T-helper 1 cell treated with Interleukin-12 subunit alpha and Interleukin-12 subunit beta and Interleukin-4 antibody, amounts not matched to agents 30 ng/mL and 1 ng/mL, for 36 hours (primary cell): ENCODE results near the gene MYB. TPM values are rescaled to one million over a fixed set of nuclear protein-coding genes. Genes with fewer than 3 reads are reported as not detected.
"Not testable (repeated sequence)": the region's sequence is repeated elsewhere in the genome, so short reads cannot be mapped to it uniquely, and the experiment has no call there.

ENCODE experiments used
- intact Hi-C: fragments of 100-400 bp; cut with micrococcal nuclease; formaldehyde crosslinking; loops from one replicate; pipeline ENCODE4 v1.15.1; 2024
- total RNA-seq: library from RNA; stranded (reverse); gene quantifications from 2 replicates; pipeline ENCODE4 v1.2.3, GENCODE V29; 2022

MYB gene
- total RNA-seq, 1 donor from 2014 or later: 58.3 TPM

GRCh38 chr6:135236732-135237131, 55.6 kb downstream of the MYB start:
- intact Hi-C loops: loop anchor here (1.0 kb wide), 1 partner anchor 12 kb away; no protein-coding TSS in a partner anchor

- intact Hi-C loops: no loop called here
Observed at GRCh38 chr6:135240711-135241110, 59.6 kb downstream of the MYB start.

GRCh38 chr6:135243871-135244796, 63.0 kb downstream of the MYB start:
- intact Hi-C loops: no loop called here

GRCh38 chr6:135244805-135245204, 63.7 kb downstream of the MYB start:
- intact Hi-C loops: no loop called here

GRCh38 chr6:135246412-135247012, 65.4 kb downstream of the MYB start:
- intact Hi-C loops: not testable (repeated sequence)

GRCh38 chr6:135250234-135250633, 69.1 kb downstream of the MYB start:
- intact Hi-C loops: no loop called here

- intact Hi-C loops: no loop called here
Observed at GRCh38 chr6:135250751-135251497, 69.8 kb downstream of the MYB start.

GRCh38 chr6:135251498-135252441, 70.7 kb downstream of the MYB start:
- intact Hi-C loops: no loop called here

- intact Hi-C loops: no loop called here
Observed at GRCh38 chr6:135254471-135254870, 73.4 kb downstream of the MYB start.

GRCh38 chr6:135256866-135257265, 75.8 kb downstream of the MYB start:
- intact Hi-C loops: loop anchor here (1.0 kb wide), 1 partner anchor 112 kb away; no protein-coding TSS in a partner anchor

GRCh38 chr6:135257631-135258405, 76.7 kb downstream of the MYB start:
- intact Hi-C loops: loop anchor here (1.0 kb wide), 1 partner anchor 113 kb away; no protein-coding TSS in a partner anchor

GRCh38 chr6:135258970-135259369, 77.9 kb downstream of the MYB start:
- intact Hi-C loops: no loop called here

GRCh38 chr6:135260612-135261011, 79.5 kb downstream of the MYB start:
- intact Hi-C loops: no loop called here

- intact Hi-C loops: no loop called here
Observed at GRCh38 chr6:135261872-135262725, 81.0 kb downstream of the MYB start.

- intact Hi-C loops: no loop called here
Observed at GRCh38 chr6:135265278-135265677, 84.2 kb downstream of the MYB start.

- intact Hi-C loops: no loop called here
Observed at GRCh38 chr6:135266675-135267074, 85.6 kb downstream of the MYB start.

- intact Hi-C loops: no loop called here
Observed at GRCh38 chr6:135267085-135267484, 86.0 kb downstream of the MYB start.

GRCh38 chr6:135268263-135268662, 87.2 kb downstream of the MYB start:
- intact Hi-C loops: no loop called here

- intact Hi-C loops: no loop called here
Observed at GRCh38 chr6:135268740-135269139, 87.6 kb downstream of the MYB start.
